Measurements from ENCODE around the gene ZNF524. TPM values are rescaled to one million over a fixed set of nuclear protein-coding genes. Genes with fewer than 3 reads are reported as not detected.
A peak's percentile ranks its signal among the peaks of the same experiment; 100 is the strongest.

Gene ZNF524
- total RNA-seq, 1 experiment from 2014 or later = 8.4 TPM

DNA sequence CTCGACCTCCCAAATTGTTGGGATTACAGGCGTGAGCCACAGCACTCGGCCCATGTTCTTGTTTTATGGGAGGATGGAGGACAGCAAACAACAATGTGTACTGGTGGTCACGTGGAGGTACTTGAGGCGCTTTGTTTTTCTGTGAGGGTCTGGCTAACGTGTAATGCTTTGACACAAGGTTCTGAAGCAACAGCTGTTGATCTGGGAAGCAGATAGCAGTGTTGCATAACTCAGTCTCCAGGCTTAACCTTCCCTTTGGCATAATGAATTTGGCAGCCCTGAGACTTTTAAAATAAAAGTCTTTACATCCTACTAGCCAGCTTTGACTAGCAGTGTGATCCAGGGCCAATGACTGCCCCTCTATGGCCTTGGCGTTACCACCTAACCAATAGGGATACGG, 33.8 kb downstream of the ZNF524 start:
- H3K27me3 ChIP-seq (ENCODE audit: low read length) = no peaks in the 10 kb centered on the region
- peaks cover 43% of the 10 kb centered on the region for H3K79me2 ChIP-seq (ENCODE audit: low read length)
- peak overlapping the region; percentile 67 for H3K27ac ChIP-seq (ENCODE audit: low read length)
- DNase-seq = no peak
- peaks cover 30% of the 10 kb centered on the region for H3K4me1 ChIP-seq (ENCODE audit: low read length)
- H3K9ac ChIP-seq (ENCODE audit: low read length) = peak overlapping the region; percentile 99
- H3K9me2 ChIP-seq (replicated peaks; ENCODE audit: insufficient read depth, low read length) = no peaks in the 10 kb centered on the region
- no peaks in the 10 kb centered on the region for H3K9me3 ChIP-seq (ENCODE audit: low read length)
- peaks cover 7% of the 10 kb centered on the region for H3K36me3 ChIP-seq (ENCODE audit: insufficient read depth, low read length)
- no peak overlapping the region for H2AFZ ChIP-seq (ENCODE audit: low read length)
- H3K4me3 ChIP-seq (ENCODE audit: low read length) = peak overlapping the region; percentile 93
- no peaks in the 10 kb centered on the region; the same call in 1 of the 2 replicates for H4K20me1 ChIP-seq (ENCODE audit: insufficient read depth, low read depth, low read length)
- H3K4me2 ChIP-seq (ENCODE audit: low read depth, low read length, poor library complexity, severe bottlenecking) = peak overlapping the region; percentile 96

DNA sequence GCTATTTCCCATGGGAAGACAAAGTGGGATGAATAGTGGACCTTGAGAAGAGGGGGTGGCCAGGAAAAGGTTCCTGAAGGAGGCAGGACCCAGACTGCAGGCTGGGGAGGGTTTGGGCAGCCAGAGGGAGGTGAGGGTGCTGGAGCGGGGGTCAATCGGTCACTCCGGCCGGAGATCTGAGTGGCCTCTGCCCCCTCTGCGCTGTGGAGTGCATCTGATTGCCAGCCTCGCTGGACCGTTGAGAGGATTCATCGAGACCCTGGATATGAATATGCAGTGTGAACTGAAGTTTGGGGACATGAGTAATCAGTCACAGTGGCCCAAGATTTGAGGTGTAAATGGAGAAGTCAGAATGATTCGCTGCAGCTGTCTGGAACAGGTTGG, 35.2 kb downstream of the ZNF524 start:
- H3K9ac ChIP-seq (ENCODE audit: low read length) = peak overlapping the region; percentile 99
- H3K9me3 ChIP-seq (ENCODE audit: low read length) = no peaks in the 10 kb centered on the region
- H3K79me2 ChIP-seq (ENCODE audit: low read length) = peaks cover 43% of the 10 kb centered on the region
- H3K4me2 ChIP-seq (ENCODE audit: low read depth, low read length, poor library complexity, severe bottlenecking) = peak overlapping the region; percentile 96
- H4K20me1 ChIP-seq (ENCODE audit: insufficient read depth, low read depth, low read length) = no peaks in the 10 kb centered on the region; the same call in 1 of the 2 replicates
- peaks cover 43% of the 10 kb centered on the region for H3K4me1 ChIP-seq (ENCODE audit: low read length)
- no peak overlapping the region for H2AFZ ChIP-seq (ENCODE audit: low read length)
- H3K27ac ChIP-seq (ENCODE audit: low read length) = peak overlapping the region; percentile 67
- H3K27me3 ChIP-seq (ENCODE audit: low read length) = no peaks in the 10 kb centered on the region
- peak overlapping the region; percentile 93 for H3K4me3 ChIP-seq (ENCODE audit: low read length)
- DNase-seq = peak; percentile 64
- H3K9me2 ChIP-seq (replicated peaks; ENCODE audit: insufficient read depth, low read length) = no peaks in the 10 kb centered on the region
- peaks cover 7% of the 10 kb centered on the region for H3K36me3 ChIP-seq (ENCODE audit: insufficient read depth, low read length)

DNA sequence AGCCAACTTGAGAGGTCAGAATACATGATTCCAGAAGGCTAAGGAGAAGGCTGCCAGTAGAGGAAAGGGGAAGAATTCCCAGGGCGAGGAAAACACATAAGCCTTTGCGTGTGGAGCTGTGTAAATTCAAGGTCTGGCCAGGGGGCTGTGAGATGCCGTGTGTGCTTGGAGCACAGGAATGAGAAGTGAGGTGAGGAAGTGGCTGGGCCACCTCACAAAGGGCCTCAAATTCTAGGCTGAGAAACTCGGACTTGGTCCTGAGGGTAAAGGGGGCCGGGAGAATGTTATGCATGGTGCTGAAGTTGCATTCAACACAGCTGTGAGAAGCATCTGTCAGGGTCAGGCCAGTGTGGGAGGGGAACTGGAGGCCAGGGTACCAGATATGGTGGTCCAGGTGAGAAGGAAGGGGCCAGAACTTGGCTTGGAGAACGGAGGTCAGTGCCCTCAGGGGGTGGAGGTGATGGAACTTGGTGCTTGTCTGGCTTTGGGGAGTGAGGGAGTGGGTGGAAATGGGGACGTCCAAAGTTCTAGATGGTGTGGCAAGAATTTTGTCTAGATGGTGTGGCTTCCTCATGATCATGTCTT, 35.9 kb downstream of the ZNF524 start:
- Histone ChIP-seq H2AFZ (ENCODE audit: low read length) (no peak overlapping the region), H3K9ac (ENCODE audit: low read length) (peak overlapping the region; percentile 99), H3K4me2 (ENCODE audit: low read depth, low read length, poor library complexity, severe bottlenecking) (peak overlapping the region; percentile 96), H3K36me3 (ENCODE audit: insufficient read depth, low read length) (peaks cover 7% of the 10 kb centered on the region), H3K9me2 (replicated peaks; ENCODE audit: insufficient read depth, low read length) (no peaks in the 10 kb centered on the region), H3K27ac (ENCODE audit: low read length) (peak overlapping the region; percentile 67; the same call in 1 of the 2 replicates), H3K79me2 (ENCODE audit: low read length) (peaks cover 43% of the 10 kb centered on the region), H3K27me3 (ENCODE audit: low read length) (no peaks in the 10 kb centered on the region), H3K4me1 (ENCODE audit: low read length) (peaks cover 47% of the 10 kb centered on the region), H4K20me1 (ENCODE audit: insufficient read depth, low read depth, low read length) (no peaks in the 10 kb centered on the region; the same call in 1 of the 2 replicates), H3K9me3 (ENCODE audit: low read length) (no peaks in the 10 kb centered on the region), H3K4me3 (ENCODE audit: low read length) (peak overlapping the region; percentile 93)
- no peak for DNase-seq

DNA sequence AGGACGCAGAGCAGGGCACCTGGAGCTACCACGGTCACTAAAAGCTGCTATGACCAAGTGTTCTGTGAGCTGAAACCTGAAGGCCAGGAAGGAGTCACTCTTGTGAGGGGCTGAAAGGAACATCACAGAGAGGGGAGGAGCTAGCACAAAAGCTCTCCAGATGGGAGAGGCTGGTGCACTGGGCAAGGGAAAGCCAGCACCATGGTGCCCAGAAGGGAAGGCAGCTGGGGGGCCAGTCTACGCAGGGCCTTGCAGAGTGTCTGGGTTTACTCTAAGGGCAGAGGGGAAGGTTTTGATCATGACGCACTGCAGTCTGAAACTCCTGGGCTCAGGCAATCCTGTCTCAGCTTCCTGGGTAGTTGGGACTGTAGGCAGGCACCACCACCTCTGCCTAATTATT, 36.6 kb downstream of the ZNF524 start:
- H3K4me3 ChIP-seq (ENCODE audit: low read length) = peak overlapping the region; percentile 93
- no peak overlapping the region for H3K27ac ChIP-seq (ENCODE audit: low read length)

DNA sequence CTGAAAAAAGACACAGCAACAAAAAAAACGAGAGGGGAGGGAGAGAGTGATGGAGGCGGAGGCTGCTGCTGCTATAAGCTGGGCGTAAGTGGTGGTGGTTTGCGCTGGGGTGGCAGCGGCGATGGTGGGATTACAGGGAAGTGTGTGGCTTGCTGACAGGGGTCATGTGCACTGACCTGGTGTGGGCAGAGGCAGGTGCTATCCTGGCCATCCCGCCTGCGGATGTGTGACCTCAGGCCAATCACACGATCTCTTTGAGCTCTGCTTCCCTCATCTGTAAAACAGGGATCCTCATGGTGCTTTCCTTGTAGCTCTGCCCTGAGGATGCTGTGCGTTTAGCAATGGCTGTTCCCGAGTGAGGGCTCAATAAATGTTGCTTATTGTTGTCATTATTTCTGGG, 37.4 kb downstream of the ZNF524 start:
- H3K4me1 ChIP-seq (ENCODE audit: low read length) = peaks cover 42% of the 10 kb centered on the region
- H4K20me1 ChIP-seq (ENCODE audit: insufficient read depth, low read depth, low read length) = no peaks in the 10 kb centered on the region; the same call in 1 of the 2 replicates
- peaks cover 57% of the 10 kb centered on the region for H3K79me2 ChIP-seq (ENCODE audit: low read length)
- DNase-seq = no peak
- no peak overlapping the region for H3K9ac ChIP-seq (ENCODE audit: low read length)
- peaks cover 7% of the 10 kb centered on the region for H3K36me3 ChIP-seq (ENCODE audit: insufficient read depth, low read length)
- no peaks in the 10 kb centered on the region for H3K9me3 ChIP-seq (ENCODE audit: low read length)
- H3K27me3 ChIP-seq (ENCODE audit: low read length) = no peaks in the 10 kb centered on the region
- H3K9me2 ChIP-seq (replicated peaks; ENCODE audit: insufficient read depth, low read length) = no peaks in the 10 kb centered on the region
- H3K27ac ChIP-seq (ENCODE audit: low read length) = no peak overlapping the region
- no peak overlapping the region for H2AFZ ChIP-seq (ENCODE audit: low read length)
- no peak overlapping the region for H3K4me2 ChIP-seq (ENCODE audit: low read depth, low read length, poor library complexity, severe bottlenecking)
- H3K4me3 ChIP-seq (ENCODE audit: low read length) = no peak overlapping the region

More for the DNA sequence above, 36.6 kb downstream of the ZNF524 start:
- Histone ChIP-seq H3K4me1 (ENCODE audit: low read length) (peaks cover 46% of the 10 kb centered on the region), H3K9me2 (replicated peaks; ENCODE audit: insufficient read depth, low read length) (no peaks in the 10 kb centered on the region), H4K20me1 (ENCODE audit: insufficient read depth, low read depth, low read length) (no peaks in the 10 kb centered on the region; the same call in 1 of the 2 replicates), H2AFZ (ENCODE audit: low read length) (no peak overlapping the region), H3K9ac (ENCODE audit: low read length) (peak overlapping the region; percentile 99), H3K9me3 (ENCODE audit: low read length) (no peaks in the 10 kb centered on the region), H3K36me3 (ENCODE audit: insufficient read depth, low read length) (peaks cover 7% of the 10 kb centered on the region), H3K4me2 (ENCODE audit: low read depth, low read length, poor library complexity, severe bottlenecking) (peak overlapping the region; percentile 96), H3K79me2 (ENCODE audit: low read length) (peaks cover 49% of the 10 kb centered on the region), H3K27me3 (ENCODE audit: low read length) (no peaks in the 10 kb centered on the region)
- no peak for DNase-seq

DNA sequence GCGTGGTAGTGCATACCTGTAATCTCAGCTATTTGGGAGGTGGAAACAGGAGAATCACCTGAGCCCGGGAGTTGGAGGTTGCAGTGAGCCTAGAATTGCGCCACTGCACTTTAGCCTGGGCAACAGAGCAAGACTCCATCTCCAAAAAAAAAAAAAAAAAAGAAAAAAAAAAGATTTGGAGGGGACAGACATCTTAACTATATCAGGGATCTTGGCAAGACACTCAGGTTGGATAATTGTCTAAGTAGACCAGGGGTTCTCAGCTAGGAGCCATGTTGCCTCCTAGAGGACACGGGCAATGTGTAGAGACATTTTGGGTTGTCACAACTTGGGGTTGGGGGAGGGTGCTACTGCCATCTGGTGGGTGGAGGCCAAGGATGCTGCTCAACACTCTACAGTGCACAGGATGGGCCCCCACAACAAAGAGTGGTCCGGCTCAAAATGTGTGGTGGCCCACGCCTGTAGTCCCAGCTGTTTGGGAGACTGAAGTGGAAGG, 38.8 kb downstream of the ZNF524 start:
- Histone ChIP-seq H3K4me2 (ENCODE audit: low read depth, low read length, poor library complexity, severe bottlenecking) (no peak overlapping the region), H3K79me2 (ENCODE audit: low read length) (peaks cover 70% of the 10 kb centered on the region), H3K27ac (ENCODE audit: low read length) (peak overlapping the region; percentile 96; the same call in 1 of the 2 replicates), H4K20me1 (ENCODE audit: insufficient read depth, low read depth, low read length) (no peaks in the 10 kb centered on the region; the same call in 1 of the 2 replicates), H3K9ac (ENCODE audit: low read length) (no peak overlapping the region), H3K27me3 (ENCODE audit: low read length) (no peaks in the 10 kb centered on the region), H2AFZ (ENCODE audit: low read length) (no peak overlapping the region), H3K9me2 (replicated peaks; ENCODE audit: insufficient read depth, low read length) (no peaks in the 10 kb centered on the region), H3K36me3 (ENCODE audit: insufficient read depth, low read length) (peaks cover 7% of the 10 kb centered on the region), H3K9me3 (ENCODE audit: low read length) (no peaks in the 10 kb centered on the region), H3K4me1 (ENCODE audit: low read length) (peaks cover 47% of the 10 kb centered on the region), H3K4me3 (ENCODE audit: low read length) (no peak overlapping the region)
- DNase-seq = peak; percentile 95

DNA sequence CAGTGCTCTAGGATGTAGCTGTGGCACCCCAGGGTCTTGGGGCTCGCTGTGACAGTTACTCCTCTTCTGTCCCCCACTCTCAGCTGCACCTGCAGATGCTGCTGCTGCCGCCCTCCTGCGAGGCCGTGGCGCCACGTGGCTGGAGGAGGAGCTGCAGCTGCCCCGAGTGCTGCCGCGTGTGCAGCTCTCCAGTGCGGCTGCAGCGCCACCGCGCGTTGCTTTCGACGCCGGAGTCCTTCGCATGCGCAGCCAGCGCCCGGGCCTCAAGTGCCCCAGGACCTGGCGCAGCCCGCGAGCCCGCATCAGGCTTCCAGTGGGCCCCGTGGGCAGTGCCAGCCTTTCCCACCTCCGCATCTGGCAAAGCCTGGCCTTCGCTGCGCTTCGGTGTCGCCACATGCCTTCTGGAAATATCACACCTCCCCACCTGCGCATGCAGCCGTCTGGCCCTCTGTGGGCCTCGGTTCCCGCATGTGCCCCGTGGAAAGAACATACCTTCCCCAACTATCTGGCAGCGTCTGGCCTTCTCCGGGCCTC, 40.0 kb downstream of the ZNF524 start:
- peak overlapping the region; percentile 95 for H3K4me3 ChIP-seq (ENCODE audit: low read length)
- H3K9ac ChIP-seq (ENCODE audit: low read length) = peak overlapping the region; percentile 99
- no peaks in the 10 kb centered on the region for H3K9me2 ChIP-seq (replicated peaks; ENCODE audit: insufficient read depth, low read length)
- H4K20me1 ChIP-seq (ENCODE audit: insufficient read depth, low read depth, low read length) = no peaks in the 10 kb centered on the region; the same call in 1 of the 2 replicates
- peak overlapping the region; percentile 96 for H3K27ac ChIP-seq (ENCODE audit: low read length)
- no peak overlapping the region for H2AFZ ChIP-seq (ENCODE audit: low read length)
- H3K4me1 ChIP-seq (ENCODE audit: low read length) = peaks cover 49% of the 10 kb centered on the region
- no peaks in the 10 kb centered on the region for H3K27me3 ChIP-seq (ENCODE audit: low read length)
- peak; percentile 82 for DNase-seq
- H3K36me3 ChIP-seq (ENCODE audit: insufficient read depth, low read length) = peaks cover 15% of the 10 kb centered on the region
- H3K4me2 ChIP-seq (ENCODE audit: low read depth, low read length, poor library complexity, severe bottlenecking) = peak overlapping the region; percentile 93
- H3K79me2 ChIP-seq (ENCODE audit: low read length) = peaks cover 74% of the 10 kb centered on the region
- no peaks in the 10 kb centered on the region for H3K9me3 ChIP-seq (ENCODE audit: low read length)

DNA sequence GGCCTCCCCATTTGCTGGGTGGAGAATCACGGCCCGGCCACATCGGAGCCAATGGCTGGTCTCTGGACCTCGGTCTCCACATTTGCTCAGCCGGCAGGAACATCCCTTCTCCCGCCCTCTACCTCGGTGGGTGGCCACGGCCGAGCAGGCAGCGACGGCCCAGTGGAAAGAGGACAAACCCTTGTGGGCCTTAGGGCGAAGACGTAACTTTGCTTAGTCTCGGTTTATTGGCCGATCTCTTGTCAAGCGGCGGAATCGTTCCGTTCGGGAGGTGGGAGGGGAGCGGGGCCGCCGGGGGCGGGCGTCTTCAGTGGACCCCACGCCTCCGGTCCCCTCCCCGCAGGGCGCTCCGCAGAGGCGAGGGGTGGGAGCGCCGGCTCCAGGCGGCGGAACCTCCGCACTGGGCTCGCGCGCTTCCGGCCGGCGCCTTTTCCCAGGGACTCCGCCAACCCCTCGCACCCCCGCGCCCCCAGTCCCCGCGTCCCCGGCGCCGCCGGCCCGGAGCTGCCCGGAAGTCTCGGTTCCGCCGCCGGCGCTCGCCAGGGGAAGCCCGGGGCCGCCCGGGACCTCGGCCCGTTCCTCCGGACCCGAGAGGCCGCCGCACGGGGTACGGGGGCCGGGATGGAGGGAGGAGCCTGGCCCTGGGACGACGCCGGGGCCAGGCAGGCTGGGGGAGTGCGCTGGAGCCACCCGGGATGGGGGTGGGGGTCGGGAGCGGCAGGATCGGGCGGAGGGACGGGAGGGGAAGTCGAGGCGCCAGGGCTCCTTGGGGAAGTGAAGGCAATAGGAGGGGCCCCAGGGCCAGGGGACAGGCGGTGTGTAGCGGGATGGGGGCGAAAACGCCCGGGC, 40.7 kb downstream of the ZNF524 start, which contains the start of gene ZNF580:
TSS of gene ZNF580 (plus strand) at position 426 of the 849 bp plus-strand sequence. CDS start 1,507 bp downstream, outside the sequence.
- H3K9me3 ChIP-seq (ENCODE audit: low read length) = no peaks in the 10 kb centered on the region
- H4K20me1 ChIP-seq (ENCODE audit: insufficient read depth, low read depth, low read length) = no peaks in the 10 kb centered on the region; the same call in 1 of the 2 replicates
- peak within 1 kb of the TSS; percentile 99 for H3K9ac ChIP-seq (ENCODE audit: low read length)
- peak; percentile 96 for DNase-seq
- H3K36me3 ChIP-seq (ENCODE audit: insufficient read depth, low read length) = peaks cover 22% of the 10 kb centered on the region
- H3K4me3 ChIP-seq (ENCODE audit: low read length) = peak within 1 kb of the TSS; percentile 95
- H3K4me1 ChIP-seq (ENCODE audit: low read length) = peaks cover 54% of the 10 kb centered on the region
- H3K27me3 ChIP-seq (ENCODE audit: low read length) = no peaks in the 10 kb centered on the region
- H3K9me2 ChIP-seq (replicated peaks; ENCODE audit: insufficient read depth, low read length) = no peaks in the 10 kb centered on the region
- H3K79me2 ChIP-seq (ENCODE audit: low read length) = peaks cover 74% of the 10 kb centered on the region
- peak within 1 kb of the TSS; percentile 96 for H3K27ac ChIP-seq (ENCODE audit: low read length)
- H3K4me2 ChIP-seq (ENCODE audit: low read depth, low read length, poor library complexity, severe bottlenecking) = peak within 1 kb of the TSS; percentile 93
- no peak within 1 kb of the TSS for H2AFZ ChIP-seq (ENCODE audit: low read length)

Measured in Karpas-422 (cell line).